ENCODE results near the gene NEO1. TPM values are rescaled to one million over a fixed set of nuclear protein-coding genes. Genes with fewer than 3 reads are reported as not detected.

NEO1 gene
- total and polyA plus RNA-seq, 4 donors: 1.6 to 9.9 (median 5.8) TPM

DNA sequence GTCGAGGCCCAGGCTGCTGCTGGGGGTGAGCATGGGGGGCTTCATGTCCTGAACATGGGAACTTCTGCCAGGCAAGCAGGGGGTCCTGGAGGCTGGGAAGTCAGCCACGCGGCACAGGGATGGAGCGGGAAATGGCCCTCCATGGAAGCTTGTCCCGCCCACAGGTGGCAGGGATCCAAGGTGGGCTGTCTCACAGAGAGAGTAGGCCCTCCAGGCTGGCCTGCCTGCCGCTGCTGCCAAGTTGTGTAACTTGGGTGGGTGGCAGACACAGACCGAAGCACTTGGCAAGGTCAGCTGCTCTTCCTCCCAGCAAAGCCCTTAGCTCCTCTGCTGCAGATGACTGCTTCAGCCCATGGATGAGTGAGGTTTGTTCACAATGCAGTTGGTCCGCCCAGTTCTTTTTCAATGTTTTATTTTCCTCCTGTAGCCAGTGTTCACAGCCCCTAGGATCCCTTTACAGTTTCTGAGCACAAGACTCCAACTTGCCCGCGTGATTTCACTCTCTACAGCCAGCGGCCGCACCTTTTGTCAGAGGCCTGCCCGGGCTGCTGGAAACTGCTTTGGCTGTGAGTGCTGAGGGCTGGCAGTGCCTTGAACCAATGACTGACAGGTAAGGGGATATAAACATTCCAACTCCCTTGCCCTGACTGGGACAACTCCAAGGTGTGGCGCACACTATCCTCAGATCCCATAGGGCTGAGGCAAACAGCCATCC, 289.8 kb downstream of the NEO1 start:
- Histone ChIP-seq H3K9ac (ENCODE audit: low read depth in 1 of 2, low read length in 2 of 2) (no peak overlapping the region), H3K36me3 (ENCODE audit: control insufficient read depth in 4 of 4, insufficient read depth in 3 of 4, low read depth in 1 of 4, low read length in 3 of 4) (no peaks in the 10 kb centered on the region), H3K27ac (ENCODE audit: low read depth in 1 of 2, low read length in 2 of 2) (no peak overlapping the region), H3K9me3 (ENCODE audit: control insufficient read depth in 4 of 4, low read length in 3 of 4) (peaks cover 0 to 2% (median 0%) of the 10 kb centered on the region in 4 donors), H3K27me3 (ENCODE audit: control insufficient read depth in 4 of 4, insufficient read depth in 4 of 4, low read length in 3 of 4) (peaks cover 0 to 2% (median 0%) of the 10 kb centered on the region in 4 donors), H3K4me1 (ENCODE audit: control insufficient read depth in 4 of 4, insufficient read depth in 4 of 4, low read length in 3 of 4) (no peaks in the 10 kb centered on the region), H3K4me3 (ENCODE audit: low read depth in 1 of 3, low read length in 3 of 3) (no peak overlapping the region)
- DNase-seq (ENCODE audit: low spot score): no peak
- WGBS: 84% methylated on average over 14 of the region's 14 CpGs
- TF ChIP-seq FOXA1 (IDR thresholded peaks at IDR 0.05) (no peak), RXRA (IDR thresholded peaks at IDR 0.05) (no peak), SP1 (IDR thresholded peaks at IDR 0.05) (no peak), RAD21 (IDR thresholded peaks at IDR 0.05) (no peak), NR2F2 (IDR thresholded peaks at IDR 0.05) (no peak), JUND (IDR thresholded peaks at IDR 0.05) (no peak), HNF4G (IDR thresholded peaks at IDR 0.05) (no peak)
- TF ChIP-seq, protein P1, sequence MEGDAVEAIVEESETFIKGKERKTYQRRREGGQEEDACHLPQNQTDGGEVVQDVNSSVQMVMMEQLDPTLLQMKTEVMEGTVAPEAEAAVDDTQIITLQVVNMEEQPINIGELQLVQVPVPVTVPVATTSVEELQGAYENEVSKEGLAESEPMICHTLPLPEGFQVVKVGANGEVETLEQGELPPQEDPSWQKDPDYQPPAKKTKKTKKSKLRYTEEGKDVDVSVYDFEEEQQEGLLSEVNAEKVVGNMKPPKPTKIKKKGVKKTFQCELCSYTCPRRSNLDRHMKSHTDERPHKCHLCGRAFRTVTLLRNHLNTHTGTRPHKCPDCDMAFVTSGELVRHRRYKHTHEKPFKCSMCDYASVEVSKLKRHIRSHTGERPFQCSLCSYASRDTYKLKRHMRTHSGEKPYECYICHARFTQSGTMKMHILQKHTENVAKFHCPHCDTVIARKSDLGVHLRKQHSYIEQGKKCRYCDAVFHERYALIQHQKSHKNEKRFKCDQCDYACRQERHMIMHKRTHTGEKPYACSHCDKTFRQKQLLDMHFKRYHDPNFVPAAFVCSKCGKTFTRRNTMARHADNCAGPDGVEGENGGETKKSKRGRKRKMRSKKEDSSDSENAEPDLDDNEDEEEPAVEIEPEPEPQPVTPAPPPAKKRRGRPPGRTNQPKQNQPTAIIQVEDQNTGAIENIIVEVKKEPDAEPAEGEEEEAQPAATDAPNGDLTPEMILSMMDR (IDR thresholded peaks at IDR 0.05; ENCODE audit: low read depth, low read length, missing input control): no peak

DNA sequence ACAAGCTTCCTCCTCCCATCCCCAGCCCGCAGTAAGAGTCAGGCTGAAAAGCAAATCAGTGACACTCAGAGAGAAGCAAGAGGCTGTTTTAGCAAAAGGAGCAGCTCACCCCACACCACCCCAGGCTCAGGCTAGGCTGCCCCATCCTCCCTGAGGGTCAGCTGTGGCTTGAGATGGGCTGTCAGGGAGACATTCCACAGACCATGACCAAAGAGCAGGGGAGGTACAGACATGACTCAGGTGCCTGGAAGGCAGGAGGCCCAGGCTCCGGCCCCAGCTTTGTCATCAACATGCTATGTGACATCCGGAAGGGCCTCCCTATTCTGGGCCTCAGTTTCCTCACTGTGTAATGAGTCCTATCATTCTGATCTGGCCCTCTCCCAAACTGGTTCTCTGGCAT, 291.8 kb downstream of the NEO1 start:
- 77% methylated on average over 3 of the region's 3 CpGs for WGBS
- Histone ChIP-seq H3K36me3 (ENCODE audit: control insufficient read depth in 4 of 4, insufficient read depth in 3 of 4, low read depth in 1 of 4, low read length in 3 of 4) (no peaks in the 10 kb centered on the region), H3K9me3 (ENCODE audit: control insufficient read depth in 4 of 4, low read length in 3 of 4) (peaks cover 0 to 2% (median 0%) of the 10 kb centered on the region in 4 donors), H3K4me1 (ENCODE audit: control insufficient read depth in 4 of 4, insufficient read depth in 4 of 4, low read length in 3 of 4) (no peaks in the 10 kb centered on the region), H3K27me3 (ENCODE audit: control insufficient read depth in 4 of 4, insufficient read depth in 4 of 4, low read length in 3 of 4) (peaks cover 0 to 2% (median 0%) of the 10 kb centered on the region in 4 donors), H3K9ac (ENCODE audit: low read depth in 1 of 2, low read length in 2 of 2) (no peak overlapping the region), H3K27ac (ENCODE audit: low read depth in 1 of 2, low read length in 2 of 2) (no peak overlapping the region), H3K4me3 (ENCODE audit: low read depth in 1 of 3, low read length in 3 of 3) (no peak overlapping the region)
- TF ChIP-seq EGR1 (IDR thresholded peaks at IDR 0.05; ENCODE audit: low read depth in 2 of 2): no peak
- TF ChIP-seq SP1 (IDR thresholded peaks at IDR 0.05): no peak
- no peak for TF ChIP-seq JUND (IDR thresholded peaks at IDR 0.05)
- TF ChIP-seq RXRA (IDR thresholded peaks at IDR 0.05): no peak
- TF ChIP-seq, protein P2, sequence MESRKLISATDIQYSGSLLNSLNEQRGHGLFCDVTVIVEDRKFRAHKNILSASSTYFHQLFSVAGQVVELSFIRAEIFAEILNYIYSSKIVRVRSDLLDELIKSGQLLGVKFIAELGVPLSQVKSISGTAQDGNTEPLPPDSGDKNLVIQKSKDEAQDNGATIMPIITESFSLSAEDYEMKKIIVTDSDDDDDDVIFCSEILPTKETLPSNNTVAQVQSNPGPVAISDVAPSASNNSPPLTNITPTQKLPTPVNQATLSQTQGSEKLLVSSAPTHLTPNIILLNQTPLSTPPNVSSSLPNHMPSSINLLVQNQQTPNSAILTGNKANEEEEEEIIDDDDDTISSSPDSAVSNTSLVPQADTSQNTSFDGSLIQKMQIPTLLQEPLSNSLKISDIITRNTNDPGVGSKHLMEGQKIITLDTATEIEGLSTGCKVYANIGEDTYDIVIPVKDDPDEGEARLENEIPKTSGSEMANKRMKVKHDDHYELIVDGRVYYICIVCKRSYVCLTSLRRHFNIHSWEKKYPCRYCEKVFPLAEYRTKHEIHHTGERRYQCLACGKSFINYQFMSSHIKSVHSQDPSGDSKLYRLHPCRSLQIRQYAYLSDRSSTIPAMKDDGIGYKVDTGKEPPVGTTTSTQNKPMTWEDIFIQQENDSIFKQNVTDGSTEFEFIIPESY (IDR thresholded peaks at IDR 0.05): no peak
- TF ChIP-seq FOXA1 (IDR thresholded peaks at IDR 0.05): no peak
- no peak for TF ChIP-seq FOXA2 (IDR thresholded peaks at IDR 0.05)
- TF ChIP-seq, protein P1 (IDR thresholded peaks at IDR 0.05; ENCODE audit: low read depth, low read length, missing input control): no peak
- TF ChIP-seq HNF4G (IDR thresholded peaks at IDR 0.05): no peak
- TF ChIP-seq, protein P3, sequence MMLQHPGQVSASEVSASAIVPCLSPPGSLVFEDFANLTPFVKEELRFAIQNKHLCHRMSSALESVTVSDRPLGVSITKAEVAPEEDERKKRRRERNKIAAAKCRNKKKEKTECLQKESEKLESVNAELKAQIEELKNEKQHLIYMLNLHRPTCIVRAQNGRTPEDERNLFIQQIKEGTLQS (IDR thresholded peaks at IDR 0.05): no peak
- no peak for TF ChIP-seq TAF1 (conservative IDR thresholded peaks at IDR 0.05)
- TF ChIP-seq NR2F2 (IDR thresholded peaks at IDR 0.05): no peak
- TF ChIP-seq GABPA (IDR thresholded peaks at IDR 0.05 in 1 of 2, conservative IDR thresholded peaks at IDR 0.05 in 1 of 2): no peak
- no peak for TF ChIP-seq YY1 (IDR thresholded peaks at IDR 0.05)
- TF ChIP-seq, protein P4, sequence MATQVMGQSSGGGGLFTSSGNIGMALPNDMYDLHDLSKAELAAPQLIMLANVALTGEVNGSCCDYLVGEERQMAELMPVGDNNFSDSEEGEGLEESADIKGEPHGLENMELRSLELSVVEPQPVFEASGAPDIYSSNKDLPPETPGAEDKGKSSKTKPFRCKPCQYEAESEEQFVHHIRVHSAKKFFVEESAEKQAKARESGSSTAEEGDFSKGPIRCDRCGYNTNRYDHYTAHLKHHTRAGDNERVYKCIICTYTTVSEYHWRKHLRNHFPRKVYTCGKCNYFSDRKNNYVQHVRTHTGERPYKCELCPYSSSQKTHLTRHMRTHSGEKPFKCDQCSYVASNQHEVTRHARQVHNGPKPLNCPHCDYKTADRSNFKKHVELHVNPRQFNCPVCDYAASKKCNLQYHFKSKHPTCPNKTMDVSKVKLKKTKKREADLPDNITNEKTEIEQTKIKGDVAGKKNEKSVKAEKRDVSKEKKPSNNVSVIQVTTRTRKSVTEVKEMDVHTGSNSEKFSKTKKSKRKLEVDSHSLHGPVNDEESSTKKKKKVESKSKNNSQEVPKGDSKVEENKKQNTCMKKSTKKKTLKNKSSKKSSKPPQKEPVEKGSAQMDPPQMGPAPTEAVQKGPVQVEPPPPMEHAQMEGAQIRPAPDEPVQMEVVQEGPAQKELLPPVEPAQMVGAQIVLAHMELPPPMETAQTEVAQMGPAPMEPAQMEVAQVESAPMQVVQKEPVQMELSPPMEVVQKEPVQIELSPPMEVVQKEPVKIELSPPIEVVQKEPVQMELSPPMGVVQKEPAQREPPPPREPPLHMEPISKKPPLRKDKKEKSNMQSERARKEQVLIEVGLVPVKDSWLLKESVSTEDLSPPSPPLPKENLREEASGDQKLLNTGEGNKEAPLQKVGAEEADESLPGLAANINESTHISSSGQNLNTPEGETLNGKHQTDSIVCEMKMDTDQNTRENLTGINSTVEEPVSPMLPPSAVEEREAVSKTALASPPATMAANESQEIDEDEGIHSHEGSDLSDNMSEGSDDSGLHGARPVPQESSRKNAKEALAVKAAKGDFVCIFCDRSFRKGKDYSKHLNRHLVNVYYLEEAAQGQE (IDR thresholded peaks at IDR 0.05): no peak
- no peak for TF ChIP-seq HNF4A (conservative IDR thresholded peaks at IDR 0.05)
- no peak for TF ChIP-seq RAD21 (IDR thresholded peaks at IDR 0.05)
- TF ChIP-seq, protein P5, sequence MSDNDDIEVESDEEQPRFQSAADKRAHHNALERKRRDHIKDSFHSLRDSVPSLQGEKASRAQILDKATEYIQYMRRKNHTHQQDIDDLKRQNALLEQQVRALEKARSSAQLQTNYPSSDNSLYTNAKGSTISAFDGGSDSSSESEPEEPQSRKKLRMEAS (IDR thresholded peaks at IDR 0.05): no peak
- DNase-seq (ENCODE audit: low spot score): no peak
